Measurements from ENCODE around the gene PRUNE2.

DNA sequence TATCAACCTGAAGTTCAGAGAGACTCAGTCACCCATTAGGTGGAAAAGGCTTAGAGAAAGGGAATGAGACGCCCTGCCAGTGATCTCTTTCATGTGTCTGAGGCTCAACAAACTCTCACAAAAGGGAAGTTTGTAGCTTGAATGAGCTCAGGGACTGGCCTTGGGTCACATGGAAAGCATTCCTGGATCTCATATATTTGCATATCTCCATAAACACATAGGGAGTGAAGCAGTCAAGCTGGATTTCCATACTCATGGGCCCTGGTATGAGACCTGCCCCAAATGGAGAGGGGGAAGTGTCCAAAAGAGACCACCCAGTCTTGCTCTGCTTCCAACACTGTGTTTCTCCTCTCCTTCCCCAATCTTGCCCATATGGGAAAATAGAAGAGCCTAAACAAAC, 26.4 kb upstream of the PRUNE2 start:
- TF ChIP-seq POLR2A (IDR thresholded peaks at IDR 0.05): no peak
- TF ChIP-seq, protein P1, sequence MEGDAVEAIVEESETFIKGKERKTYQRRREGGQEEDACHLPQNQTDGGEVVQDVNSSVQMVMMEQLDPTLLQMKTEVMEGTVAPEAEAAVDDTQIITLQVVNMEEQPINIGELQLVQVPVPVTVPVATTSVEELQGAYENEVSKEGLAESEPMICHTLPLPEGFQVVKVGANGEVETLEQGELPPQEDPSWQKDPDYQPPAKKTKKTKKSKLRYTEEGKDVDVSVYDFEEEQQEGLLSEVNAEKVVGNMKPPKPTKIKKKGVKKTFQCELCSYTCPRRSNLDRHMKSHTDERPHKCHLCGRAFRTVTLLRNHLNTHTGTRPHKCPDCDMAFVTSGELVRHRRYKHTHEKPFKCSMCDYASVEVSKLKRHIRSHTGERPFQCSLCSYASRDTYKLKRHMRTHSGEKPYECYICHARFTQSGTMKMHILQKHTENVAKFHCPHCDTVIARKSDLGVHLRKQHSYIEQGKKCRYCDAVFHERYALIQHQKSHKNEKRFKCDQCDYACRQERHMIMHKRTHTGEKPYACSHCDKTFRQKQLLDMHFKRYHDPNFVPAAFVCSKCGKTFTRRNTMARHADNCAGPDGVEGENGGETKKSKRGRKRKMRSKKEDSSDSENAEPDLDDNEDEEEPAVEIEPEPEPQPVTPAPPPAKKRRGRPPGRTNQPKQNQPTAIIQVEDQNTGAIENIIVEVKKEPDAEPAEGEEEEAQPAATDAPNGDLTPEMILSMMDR (IDR thresholded peaks at IDR 0.05): no peak

All from lower leg skin (tissue), 3 donors.